SW480 (cell line): Measurements from ENCODE around the gene ZFAND2A.

Experiments
- DNase-seq: peaks from one replicate; pipeline ENCODE4 v3.0.0-alpha.2; 2016; ENCODE audit warnings: low spot score

The ZFAND2A gene

GRCh38 chr7:1106063-1106792, 53.8 kb downstream of the ZFAND2A start:
- DNase-seq: no peak

- no peak for DNase-seq
These were observed 54.8 kb downstream of the ZFAND2A start for GRCh38 chr7:1105189-1105588.

GRCh38 chr7:1104516-1105179, 55.3 kb downstream of the ZFAND2A start:
- no peak for DNase-seq

- no peak for DNase-seq
These were observed 56.0 kb downstream of the ZFAND2A start for GRCh38 chr7:1103789-1104515.

- DNase-seq: no peak
These were observed 56.8 kb downstream of the ZFAND2A start for GRCh38 chr7:1103009-1103788.
